Sigmoid colon (tissue), 7 donors: Measurements from ENCODE around the gene TXNL4B. TPM values are rescaled to one million over a fixed set of nuclear protein-coding genes. Genes with fewer than 3 reads are reported as not detected.

ENCODE experiments used
- DNase-seq: peaks from one replicate; pipeline ENCODE4 v3.0.0-alpha.2; 2019
- H3K27ac ChIP-seq, 4 donors: fragments of 200-600 bp; sonication (generic); one replicate each; pipeline ENCODE4 v1.5.1; 2016 to 2019; ENCODE audit warnings: mild to moderate bottlenecking in 1 of 4
- H3K27me3 ChIP-seq, 3 donors: fragments of 200-600 bp; sonication (generic); one replicate each; pipeline ENCODE4 v1.5.1; 2019; ENCODE audit warnings: mild to moderate bottlenecking in 1 of 3
- H3K36me3 ChIP-seq, 4 donors: fragments of 200-600 bp; sonication (generic); one replicate each; pipeline ENCODE4 v1.5.1; 2016 to 2019
- H3K4me1 ChIP-seq, 4 donors: fragments of 200-600 bp; sonication (generic); one replicate each; pipeline ENCODE4 v1.5.1; 2017 to 2019
- H3K4me3 ChIP-seq, 4 donors: fragments of 200-600 bp; sonication (generic); one replicate each; pipeline ENCODE4 v1.5.1; 2017 to 2019; ENCODE audit warnings: mild to moderate bottlenecking in 2 of 4, moderate library complexity in 1 of 4
- H3K9me3 ChIP-seq, 4 donors: fragments of 200-600 bp in 3 of 4; sonication (generic) in 3 of 4; one replicate each; pipeline versions ENCODE4 v1.5.1 to v1.6.1; 2013 to 2019
- CTCF ChIP-seq, 4 experiments: fragments of 450-650 bp in 3 of 4; fragments of 200-600 bp in 1 of 4; IDR thresholded peaks; one replicate each; pipeline ENCODE4 v1.5.1; 2016 to 2019; ENCODE audit warnings: antibody characterized with exemption in 4 of 4, mild to moderate bottlenecking in 3 of 4, moderate library complexity in 2 of 4
- EP300 ChIP-seq, 4 donors: sonication (generic); formaldehyde crosslinking; IDR thresholded peaks; one replicate each; pipeline ENCODE4 v1.6.1; 2017; ENCODE audit warnings: antibody characterized with exemption in 4 of 4
- POLR2A ChIP-seq, 2 donors: fragments of 450-650 bp; IDR thresholded peaks; one replicate each; pipeline ENCODE4 v1.6.1; 2016; ENCODE audit warnings: antibody characterized with exemption in 2 of 2, mild to moderate bottlenecking in 2 of 2, moderate library complexity in 2 of 2
- POLR2AphosphoS5 ChIP-seq, 4 donors: sonication (generic); formaldehyde crosslinking; IDR thresholded peaks; one replicate each; pipeline ENCODE4 v1.6.1; 2017; ENCODE audit warnings: antibody characterized with exemption in 4 of 4
- WGBS, 2 donors: extraction: QIAGEN DNeasy Blood & Tissue Kit; methylation state at CpG; one replicate each; pipeline ENCODE4 v1.1.7; 2013; 5-methylcytosine and 5-hydroxymethylcytosine counted together
- intact Hi-C: fragments of 100-400 bp; cut with DNase I; formaldehyde crosslinking; loops from one replicate; pipeline ENCODE4 v1.15.1; 2023
- polyA plus RNA-seq, 3 donors: library from polyadenylated mRNA; stranded (reverse); fragments of 200-250 nt; gene quantifications; one replicate each; pipeline ENCODE4 v1.2.3, GENCODE V29; 2013
- total RNA-seq, 4 donors: library from RNA; depleted of rRNA; stranded (reverse); fragments of >200 nt; gene quantifications; one replicate each; pipeline ENCODE4 v1.1.0, GENCODE V29; 2016
- donor health status: healthy with polysubstance abuse.
- donor health status: Bipolar disorder and iron deficiency.
- donor health status: healthy.

TXNL4B gene
- total and polyA plus RNA-seq, 7 donors, result 6.0 to 11.8 (median 8.2) TPM

GRCh38 chr16:72109966-72110530 lies 16.6 kb upstream of the TXNL4B start:
- DNase-seq, result no peak
- no peaks in the 10 kb centered on the region for H3K9me3 ChIP-seq
- intact Hi-C loops, result no loop called here
- no peak overlapping the region for H3K4me3 ChIP-seq
- no peak overlapping the region for H3K27ac ChIP-seq
- TF ChIP-seq POLR2A (IDR thresholded peaks at IDR 0.05) (no peak), POLR2AphosphoS5 (IDR thresholded peaks at IDR 0.05) (no peak), CTCF (IDR thresholded peaks at IDR 0.05) (no peak), EP300 (IDR thresholded peaks at IDR 0.05) (no peak)
- H3K36me3 ChIP-seq, result peaks cover 64 to 83% (median 75%) of the 10 kb centered on the region in 4 donors
- no peaks in the 10 kb centered on the region for H3K27me3 ChIP-seq
- 91 to 96% methylated on average over 12 of the region's 12 CpGs for WGBS, 2 donors
- H3K4me1 ChIP-seq, result no peaks in the 10 kb centered on the region

GRCh38 chr16:72109300-72109699 lies 15.9 kb upstream of the TXNL4B start:
- peaks cover 71 to 90% (median 82%) of the 10 kb centered on the region in 4 donors for H3K36me3 ChIP-seq
- intact Hi-C loops, result no loop called here
- H3K27me3 ChIP-seq, result no peaks in the 10 kb centered on the region
- no peak overlapping the region for H3K4me3 ChIP-seq
- WGBS, 2 donors, result 96 to 98% methylated on average over 12 of the region's 12 CpGs
- no peaks in the 10 kb centered on the region for H3K4me1 ChIP-seq
- no peaks in the 10 kb centered on the region for H3K9me3 ChIP-seq
- TF ChIP-seq POLR2AphosphoS5 (IDR thresholded peaks at IDR 0.05) (no peak), POLR2A (IDR thresholded peaks at IDR 0.05) (no peak), CTCF (IDR thresholded peaks at IDR 0.05) (no peak), EP300 (IDR thresholded peaks at IDR 0.05) (no peak)
- H3K27ac ChIP-seq, result no peak overlapping the region
- DNase-seq, result no peak

- H3K27ac ChIP-seq, result no peak overlapping the region
- intact Hi-C loops, result no loop called here
- no peak for DNase-seq
- peaks cover 79 to 98% (median 90%) of the 10 kb centered on the region in 4 donors for H3K36me3 ChIP-seq
- H3K4me1 ChIP-seq, result no peaks in the 10 kb centered on the region
- no peaks in the 10 kb centered on the region for H3K27me3 ChIP-seq
- WGBS, 2 donors, result 84 to 89% methylated on average over 16 of the region's 16 CpGs
- TF ChIP-seq EP300 (IDR thresholded peaks at IDR 0.05) (no peak), POLR2AphosphoS5 (IDR thresholded peaks at IDR 0.05) (no peak), CTCF (IDR thresholded peaks at IDR 0.05) (no peak), POLR2A (IDR thresholded peaks at IDR 0.05) (no peak)
- no peak overlapping the region for H3K4me3 ChIP-seq
- H3K9me3 ChIP-seq, result no peaks in the 10 kb centered on the region
Measured at GRCh38 chr16:72108353-72109102, 15.1 kb upstream of the TXNL4B start.

GRCh38 chr16:72107371-72107770 lies 14.0 kb upstream of the TXNL4B start:
- no peaks in the 10 kb centered on the region for H3K4me1 ChIP-seq
- no peak overlapping the region for H3K4me3 ChIP-seq
- no peak for TF ChIP-seq POLR2AphosphoS5 (IDR thresholded peaks at IDR 0.05)
- no peak for TF ChIP-seq POLR2A (IDR thresholded peaks at IDR 0.05)
- TF ChIP-seq CTCF (IDR thresholded peaks at IDR 0.05), result no peak
- TF ChIP-seq EP300 (IDR thresholded peaks at IDR 0.05), result no peak
- intact Hi-C loops, result no loop called here
- no peaks in the 10 kb centered on the region for H3K27me3 ChIP-seq
- WGBS, 2 donors, result 92 to 96% methylated on average over 17 of the region's 17 CpGs
- peaks cover 90 to 100% (median 98%) of the 10 kb centered on the region in 4 donors for H3K36me3 ChIP-seq
- H3K27ac ChIP-seq, result no peak overlapping the region
- DNase-seq, result no peak
- H3K9me3 ChIP-seq, result no peaks in the 10 kb centered on the region
